Cardiac muscle cell (in vitro differentiated cells and primary cell): Measurements from ENCODE around the gene ARHGAP6. TPM values are rescaled to one million over a fixed set of nuclear protein-coding genes. Genes with fewer than 3 reads are reported as not detected.

Experiments
- DNase-seq, 2 donors: peaks; one replicate each; pipeline versions ENCODE4 v3.0.0 to v3.0.0-alpha.2; 2010 to 2017; ENCODE audit warnings: low read depth in 1 of 2, low spot score in 1 of 2
- H3K27ac ChIP-seq: fragments of 200-600 bp; sonication (generic); 2 replicates; pipeline ENCODE4 v1.5.1; 2016
- H3K27me3 ChIP-seq: fragments of 200-600 bp; sonication (generic); 2 replicates; pipeline ENCODE4 v1.6.0; 2016; ENCODE audit warnings: control low read depth
- H3K36me3 ChIP-seq: fragments of 200-600 bp; sonication (generic); 2 replicates; pipeline ENCODE4 v1.5.1; 2016; ENCODE audit warnings: control low read depth
- H3K4me1 ChIP-seq: fragments of 200-600 bp; sonication (generic); 2 replicates; pipeline ENCODE4 v1.8.1; 2017; ENCODE audit warnings: low read depth, mild to moderate bottlenecking, mixed run types
- H3K4me3 ChIP-seq: fragments of 200-600 bp; sonication (generic); 2 replicates; pipeline ENCODE4 v1.5.1; 2016; ENCODE audit warnings: mild to moderate bottlenecking
- H3K9me3 ChIP-seq: fragments of 200-600 bp; sonication (generic); 2 replicates; pipeline ENCODE4 v1.5.1; 2017; ENCODE audit warnings: low read depth, mild to moderate bottlenecking, control low read depth
- CTCF ChIP-seq: IDR thresholded peaks from 2 replicates; pipeline ENCODE4 v1.5.1; 2012; ENCODE audit warnings: low read depth, mild to moderate bottlenecking, low read length
- polyA plus RNA-seq: library from polyadenylated mRNA; unstranded; fragments of >200 nt; fragmentation: Nextera tagmentation; extraction: Ambion mirVana; gene quantifications from 2 replicates; pipeline ENCODE4 v1.2.1, GENCODE V29; 2016
- total RNA-seq: library from RNA; depleted of rRNA; stranded (reverse); fragments of >200 nt; gene quantifications from 2 replicates; pipeline ENCODE4 v1.2.3, GENCODE V29; 2016

Gene ARHGAP6
- total and polyA plus RNA-seq, 2 experiments from 2014 or later: 10.5 to 45.0 TPM

GRCh38 chrX:11117745-11118144, 548.0 kb downstream of the ARHGAP6 start:
- no peak for TF ChIP-seq CTCF
- DNase-seq: no peak
- no peaks in the 10 kb centered on the region for H3K4me1 ChIP-seq
- H3K4me3 ChIP-seq: no peak overlapping the region
- H3K9me3 ChIP-seq: no peaks in the 10 kb centered on the region
- peaks cover 41% of the 10 kb centered on the region for H3K36me3 ChIP-seq
- no peak overlapping the region for H3K27ac ChIP-seq
- no peaks in the 10 kb centered on the region for H3K27me3 ChIP-seq

GRCh38 chrX:11113731-11114130, 552.0 kb downstream of the ARHGAP6 start:
- H3K4me1 ChIP-seq: no peaks in the 10 kb centered on the region
- H3K27me3 ChIP-seq: no peaks in the 10 kb centered on the region
- no peak for DNase-seq
- TF ChIP-seq CTCF: no peak
- no peak overlapping the region for H3K4me3 ChIP-seq
- H3K27ac ChIP-seq: no peak overlapping the region
- H3K36me3 ChIP-seq: peaks cover 36% of the 10 kb centered on the region
- H3K9me3 ChIP-seq: no peaks in the 10 kb centered on the region

GRCh38 chrX:11111947-11112346, 553.8 kb downstream of the ARHGAP6 start:
- no peaks in the 10 kb centered on the region for H3K9me3 ChIP-seq
- peak overlapping the region; percentile 95 for H3K27ac ChIP-seq
- DNase-seq: no peak
- TF ChIP-seq CTCF: no peak
- H3K36me3 ChIP-seq: peaks cover 20% of the 10 kb centered on the region
- H3K4me3 ChIP-seq: peak overlapping the region; percentile 85
- H3K27me3 ChIP-seq: no peaks in the 10 kb centered on the region
- no peaks in the 10 kb centered on the region for H3K4me1 ChIP-seq

- Histone ChIP-seq H3K4me3 (peak within 1 kb of the TSS; percentile 85), H3K27me3 (no peaks in the 10 kb centered on the region), H3K27ac (peak within 1 kb of the TSS; percentile 95), H3K36me3 (peaks cover 13% of the 10 kb centered on the region), H3K9me3 (no peaks in the 10 kb centered on the region), H3K4me1 (no peaks in the 10 kb centered on the region)
- DNase-seq: peak; percentile 84 to 86
- TF ChIP-seq CTCF: no peak
Observed at GRCh38 chrX:11111037-11111851, 554.5 kb downstream of the ARHGAP6 start, which contains the start of gene HCCS. Gene HCCS (plus strand): TSS chrX:11111332. CDS start chrX:11112061, 729 bp downstream.

- no peak for TF ChIP-seq CTCF
- H3K4me3 ChIP-seq: no peak overlapping the region
- no peaks in the 10 kb centered on the region for H3K27me3 ChIP-seq
- H3K27ac ChIP-seq: no peak overlapping the region
- H3K9me3 ChIP-seq: no peaks in the 10 kb centered on the region
- peaks cover 3% of the 10 kb centered on the region for H3K36me3 ChIP-seq
- no peaks in the 10 kb centered on the region for H3K4me1 ChIP-seq
- DNase-seq: no peak
Observed at GRCh38 chrX:11109968-11110367, 555.8 kb downstream of the ARHGAP6 start.
